ENCODE measurements around the gene SHISA9. TPM values are rescaled to one million over a fixed set of nuclear protein-coding genes. Genes with fewer than 3 reads are reported as not detected.

Gene SHISA9
- total RNA-seq, 4 donors from 2014 or later: 2.0 to 6.3 (median 3.5) TPM

- no peaks in the 10 kb centered on the region for H3K4me1 ChIP-seq
- H3K4me3 ChIP-seq: no peak overlapping the region
- TF ChIP-seq POLR2A (IDR thresholded peaks at IDR 0.05): no peak
- no peak for TF ChIP-seq CTCF (IDR thresholded peaks at IDR 0.05)
- H3K9me3 ChIP-seq: peaks cover 0 to 13% (median 0%) of the 10 kb centered on the region in 4 donors
- 29 to 33% methylated on average over 5 of the region's 5 CpGs for WGBS, 2 donors
- H3K36me3 ChIP-seq: no peaks in the 10 kb centered on the region
- H3K27me3 ChIP-seq: no peaks in the 10 kb centered on the region
- no peak overlapping the region for H3K27ac ChIP-seq
- DNase-seq (ENCODE audit: low spot score in 2 of 2): no peak
Measured at GRCh38 chr16:12885742-12886141, 15.7 kb upstream of the SHISA9 start.

DNA sequence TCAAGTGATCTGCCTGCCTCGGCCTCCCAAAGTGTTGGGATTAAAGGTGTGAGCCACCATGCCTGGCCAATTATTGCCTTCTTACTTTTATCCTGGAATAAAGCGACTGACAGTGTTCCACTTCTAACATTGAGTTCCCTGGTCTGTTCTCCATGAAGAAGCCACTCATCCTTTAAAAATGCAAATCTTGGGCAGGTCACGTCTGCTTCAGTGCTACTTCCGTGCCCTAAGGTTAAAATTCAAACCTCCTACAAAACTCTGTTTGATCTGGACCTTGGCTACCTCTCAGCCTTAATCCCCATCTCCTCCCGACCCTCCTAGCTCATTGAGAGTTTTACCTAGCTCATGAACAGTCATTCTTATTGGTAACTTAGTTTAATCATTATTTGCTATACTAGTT lies 9.6 kb upstream of the SHISA9 start:
- H3K4me1 ChIP-seq: no peaks in the 10 kb centered on the region
- no peaks in the 10 kb centered on the region for H3K36me3 ChIP-seq
- DNase-seq (ENCODE audit: low spot score in 2 of 2): no peak
- no peak overlapping the region for H3K27ac ChIP-seq
- H3K4me3 ChIP-seq: no peak overlapping the region
- H3K9me3 ChIP-seq: no peaks in the 10 kb centered on the region
- 66 to 73% methylated on average over 5 of the region's 5 CpGs for WGBS, 2 donors
- TF ChIP-seq EP300 (IDR thresholded peaks at IDR 0.05) (no peak), POLR2A (IDR thresholded peaks at IDR 0.05) (no peak), CTCF (IDR thresholded peaks at IDR 0.05) (no peak)
- no peaks in the 10 kb centered on the region for H3K27me3 ChIP-seq

DNA sequence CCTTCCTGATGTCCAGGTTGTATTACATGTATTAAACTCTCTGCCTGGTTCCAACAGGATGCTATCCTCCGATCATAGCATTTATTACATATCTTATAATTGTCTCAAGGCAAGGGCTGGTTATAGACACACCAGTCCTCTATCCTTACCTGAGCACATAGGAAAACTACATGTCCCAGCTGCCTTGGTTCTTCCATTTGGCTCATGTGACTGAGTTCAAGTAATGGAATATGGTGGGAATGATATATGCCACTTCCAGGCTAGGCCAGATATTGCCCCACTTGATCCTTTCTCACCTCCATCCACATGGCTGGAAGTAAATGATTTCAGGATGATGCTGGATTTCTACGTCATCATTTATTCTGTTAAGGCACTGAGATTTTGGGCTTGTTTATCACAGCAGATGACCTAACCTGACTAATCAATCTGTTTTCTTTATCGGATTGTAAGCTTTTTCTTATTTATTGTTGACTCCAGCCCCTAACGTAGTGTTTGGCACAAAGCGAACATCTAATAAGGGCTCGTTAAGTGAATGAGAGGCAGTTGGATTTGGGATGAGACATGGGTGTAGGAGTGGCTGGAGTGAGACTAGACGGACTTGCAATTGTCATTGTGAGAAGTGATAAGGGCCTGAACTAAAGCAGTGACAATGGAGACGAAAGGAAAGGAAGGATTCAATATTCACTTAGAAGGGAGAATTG lies 8.2 kb upstream of the SHISA9 start:
- Histone ChIP-seq H3K36me3 (no peaks in the 10 kb centered on the region), H3K9me3 (no peaks in the 10 kb centered on the region), H3K4me3 (no peak overlapping the region), H3K27ac (no peak overlapping the region), H3K27me3 (no peaks in the 10 kb centered on the region), H3K4me1 (no peaks in the 10 kb centered on the region)
- no peak for DNase-seq (ENCODE audit: low spot score in 2 of 2)
- TF ChIP-seq CTCF (IDR thresholded peaks at IDR 0.05) (no peak), EP300 (IDR thresholded peaks at IDR 0.05) (no peak), POLR2A (IDR thresholded peaks at IDR 0.05) (no peak)
- WGBS, 2 donors: 81 to 90% methylated on average over 8 of the region's 8 CpGs

DNA sequence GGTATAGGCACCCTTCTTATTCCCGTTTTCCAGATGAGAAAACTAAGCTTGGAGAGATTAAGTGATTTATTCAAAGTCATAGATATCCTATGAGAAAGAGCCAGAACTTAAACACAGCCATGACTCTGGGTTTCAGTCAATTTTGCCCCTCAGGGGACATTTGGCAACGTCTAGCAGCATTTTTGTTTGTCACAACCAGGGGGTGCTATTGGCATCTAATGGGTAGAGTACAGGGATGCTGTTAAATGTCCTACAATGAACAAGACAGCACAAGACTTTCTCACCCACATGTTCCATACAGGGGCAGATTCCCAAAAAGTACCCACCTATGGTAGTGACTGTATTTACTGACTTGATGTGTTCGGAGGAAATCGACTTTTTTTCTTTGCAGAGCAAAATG lies 4.8 kb upstream of the SHISA9 start:
- DNase-seq (ENCODE audit: low spot score in 2 of 2): no peak
- TF ChIP-seq CTCF (IDR thresholded peaks at IDR 0.05) (peak in 1 of 5 experiments; percentile 9), EP300 (IDR thresholded peaks at IDR 0.05) (no peak), POLR2A (IDR thresholded peaks at IDR 0.05) (no peak)
- Histone ChIP-seq H3K36me3 (no peaks in the 10 kb centered on the region), H3K9me3 (no peaks in the 10 kb centered on the region), H3K27me3 (peaks cover 0 to 26% of the 10 kb centered on the region in 2 donors), H3K27ac (no peak overlapping the region), H3K4me3 (no peak overlapping the region), H3K4me1 (peaks cover 0 to 6% (median 0%) of the 10 kb centered on the region in 4 donors)
- WGBS, 2 donors: 37 to 38% methylated on average over 4 of the region's 4 CpGs

DNA sequence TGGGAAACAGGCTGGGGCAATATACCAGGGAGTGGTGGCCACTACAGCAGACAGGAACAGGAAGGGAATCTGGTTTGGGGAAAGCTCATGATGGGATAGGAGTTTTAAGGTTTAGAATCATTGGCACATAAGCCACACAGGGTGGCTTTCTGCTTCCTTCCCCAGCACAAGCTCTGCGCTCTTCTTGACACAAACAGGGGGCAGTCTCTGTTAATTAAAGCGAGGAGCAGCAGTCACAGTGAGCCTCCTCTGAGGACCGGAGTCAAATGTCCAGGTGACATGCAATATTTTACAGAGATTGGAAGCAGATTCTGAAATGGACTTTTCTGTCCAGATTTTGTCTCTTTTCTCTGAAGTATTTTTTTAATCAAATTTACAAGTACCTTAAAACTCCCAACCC lies 2.8 kb upstream of the SHISA9 start:
- Histone ChIP-seq H3K27ac (no peak overlapping the region), H3K36me3 (no peaks in the 10 kb centered on the region), H3K27me3 (peaks cover 0 to 41% of the 10 kb centered on the region in 2 donors), H3K4me3 (no peak overlapping the region), H3K4me1 (peaks cover 0 to 23% (median 0%) of the 10 kb centered on the region in 4 donors), H3K9me3 (no peaks in the 10 kb centered on the region)
- DNase-seq (ENCODE audit: low spot score in 2 of 2): no peak
- TF ChIP-seq POLR2A (IDR thresholded peaks at IDR 0.05) (no peak), CTCF (IDR thresholded peaks at IDR 0.05) (no peak), EP300 (IDR thresholded peaks at IDR 0.05) (no peak)
- 53 to 69% methylated on average over 3 of the region's 3 CpGs for WGBS, 2 donors
